ENCODE results near the gene LPCAT2.

GRCh38 chr16:55495616-55496289 is 13.1 kb upstream of the LPCAT2 start:
- TF ChIP-seq, protein P1, sequence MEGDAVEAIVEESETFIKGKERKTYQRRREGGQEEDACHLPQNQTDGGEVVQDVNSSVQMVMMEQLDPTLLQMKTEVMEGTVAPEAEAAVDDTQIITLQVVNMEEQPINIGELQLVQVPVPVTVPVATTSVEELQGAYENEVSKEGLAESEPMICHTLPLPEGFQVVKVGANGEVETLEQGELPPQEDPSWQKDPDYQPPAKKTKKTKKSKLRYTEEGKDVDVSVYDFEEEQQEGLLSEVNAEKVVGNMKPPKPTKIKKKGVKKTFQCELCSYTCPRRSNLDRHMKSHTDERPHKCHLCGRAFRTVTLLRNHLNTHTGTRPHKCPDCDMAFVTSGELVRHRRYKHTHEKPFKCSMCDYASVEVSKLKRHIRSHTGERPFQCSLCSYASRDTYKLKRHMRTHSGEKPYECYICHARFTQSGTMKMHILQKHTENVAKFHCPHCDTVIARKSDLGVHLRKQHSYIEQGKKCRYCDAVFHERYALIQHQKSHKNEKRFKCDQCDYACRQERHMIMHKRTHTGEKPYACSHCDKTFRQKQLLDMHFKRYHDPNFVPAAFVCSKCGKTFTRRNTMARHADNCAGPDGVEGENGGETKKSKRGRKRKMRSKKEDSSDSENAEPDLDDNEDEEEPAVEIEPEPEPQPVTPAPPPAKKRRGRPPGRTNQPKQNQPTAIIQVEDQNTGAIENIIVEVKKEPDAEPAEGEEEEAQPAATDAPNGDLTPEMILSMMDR (IDR thresholded peaks at IDR 0.05), result no peak
- TF ChIP-seq POLR2A (IDR thresholded peaks at IDR 0.05) (no peak), EP300 (IDR thresholded peaks at IDR 0.05) (no peak), POLR2AphosphoS5 (IDR thresholded peaks at IDR 0.05) (no peak)

Measured in gastroesophageal sphincter (tissue), 3 donors.